DND-41 (cell line): ENCODE data around the gene HSPBAP1.

Source experiments
- ATAC-seq: fragments of 200-7000 bp; cut with Tn5 transposase; 3 replicates; pipeline ENCODE4 v1.9.1; 2021; ENCODE audit warnings: low read depth; ENCODE audit not compliant: insufficient read depth
- DNase-seq: peaks from one replicate; pipeline ENCODE4 v3.0.0-alpha.2; 2020
- H2AFZ ChIP-seq: 2 replicates; pipeline ENCODE4 v1.6.0; 2012; ENCODE audit warnings: low read depth, low read length
- H3K27ac ChIP-seq: 2 replicates; pipeline ENCODE4 v1.5.1; 2012; ENCODE audit warnings: low read length, inconsistent platforms
- H3K27me3 ChIP-seq: fragments of 200-600 bp; sonication (generic); 2 replicates; pipeline ENCODE4 v1.6.0; 2012; ENCODE audit warnings: low read length, mild to moderate bottlenecking, inconsistent platforms; ENCODE audit not compliant: insufficient read depth, poor library complexity
- H3K36me3 ChIP-seq: 2 replicates; pipeline ENCODE4 v1.5.1; 2012; ENCODE audit warnings: low read length, inconsistent platforms; ENCODE audit not compliant: insufficient read depth
- H3K4me1 ChIP-seq: 2 replicates; pipeline ENCODE4 v1.5.1; 2012; ENCODE audit warnings: mild to moderate bottlenecking, low read length; ENCODE audit not compliant: insufficient read depth
- H3K4me2 ChIP-seq: 2 replicates; pipeline ENCODE4 v1.6.0; 2012; ENCODE audit warnings: mild to moderate bottlenecking, moderate library complexity, low read length, inconsistent platforms; ENCODE audit not compliant: insufficient read depth
- H3K4me3 ChIP-seq, 2 experiments: fragments of 200-600 bp in 1 of 2; shearing (Covaris generic) in 1 of 2; 2 replicates each; pipeline ENCODE4 v1.5.1; 2012 to 2016; ENCODE audit warnings: inconsistent platforms in 2 of 2, low read length in 2 of 2, mild to moderate bottlenecking in 2 of 2, low read depth in 1 of 2, moderate library complexity in 1 of 2
- H3K79me2 ChIP-seq: 2 replicates; pipeline ENCODE4 v1.6.0; 2012; ENCODE audit warnings: low read length, inconsistent platforms; ENCODE audit not compliant: insufficient read depth
- H3K9ac ChIP-seq: 2 replicates; pipeline ENCODE4 v1.6.0; 2012; ENCODE audit warnings: low read depth, mild to moderate bottlenecking, inconsistent platforms, low read length, moderate library complexity
- H3K9me3 ChIP-seq: 2 replicates; pipeline ENCODE4 v1.5.1; 2012; ENCODE audit warnings: low read length, moderate library complexity, mild to moderate bottlenecking, inconsistent platforms; ENCODE audit not compliant: insufficient read depth, severe bottlenecking
- H4K20me1 ChIP-seq: 2 replicates; pipeline ENCODE4 v1.6.0; 2012; ENCODE audit warnings: low read length; ENCODE audit not compliant: insufficient read depth
- EZH2 ChIP-seq: IDR thresholded peaks from 3 replicates; pipeline ENCODE4 v1.6.1; 2012; ENCODE audit warnings: borderline replicate concordance, low read depth, mild to moderate bottlenecking, moderate library complexity, low read length, inconsistent platforms; ENCODE audit not compliant: severe bottlenecking
- TF ChIP-seq, protein P1 (sequence below): IDR thresholded peaks from 2 replicates; pipeline ENCODE4 v1.5.1; 2012; ENCODE audit warnings: borderline replicate concordance, low read length, moderate library complexity, mild to moderate bottlenecking; ENCODE audit not compliant: poor library complexity, severe bottlenecking; ENCODE audit errors: extremely low read depth

The HSPBAP1 gene

DNA sequence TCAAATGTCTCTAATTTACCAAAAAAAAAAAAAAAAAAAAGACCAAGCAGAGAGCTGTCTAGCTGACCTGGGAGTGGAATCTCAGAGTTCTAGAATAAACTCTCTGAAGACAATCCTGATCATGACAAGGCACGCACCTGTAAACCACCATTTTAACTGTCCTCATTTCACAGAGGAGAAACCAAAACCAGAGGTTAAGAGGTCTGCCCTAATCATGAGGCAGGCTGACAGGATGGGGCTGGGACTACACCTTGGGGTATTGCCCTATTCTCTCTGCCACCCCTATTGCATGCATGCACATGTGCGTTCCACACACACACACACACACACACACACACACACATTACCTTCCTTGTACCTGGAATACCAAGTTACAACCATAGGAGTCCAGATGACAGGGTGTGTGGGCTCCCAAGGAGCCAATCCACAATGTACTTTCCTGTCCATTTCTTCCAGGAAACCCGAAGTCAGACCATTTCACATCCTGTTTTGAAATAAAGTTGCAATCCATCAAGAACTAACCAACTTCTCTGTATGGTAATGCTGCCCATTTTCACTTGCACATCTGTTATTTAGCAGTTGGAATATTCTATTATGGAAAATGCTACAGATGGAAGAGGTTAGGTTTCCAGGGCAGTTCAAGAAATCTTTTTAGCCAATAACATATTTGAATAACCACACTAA, 34.6 kb downstream of the HSPBAP1 start:
- no peak overlapping the region for H3K27ac ChIP-seq
- H3K36me3 ChIP-seq: peaks cover 22% of the 10 kb centered on the region; the same call in 1 of the 2 replicates
- ATAC-seq (peak; percentile 40; the same call in 1 of the 3 replicates), DNase-seq (no peak)
- H3K4me3 ChIP-seq: no peak overlapping the region
- no peak overlapping the region for H3K4me2 ChIP-seq
- H4K20me1 ChIP-seq: no peaks in the 10 kb centered on the region
- H3K4me1 ChIP-seq: no peaks in the 10 kb centered on the region
- TF ChIP-seq, protein P1, sequence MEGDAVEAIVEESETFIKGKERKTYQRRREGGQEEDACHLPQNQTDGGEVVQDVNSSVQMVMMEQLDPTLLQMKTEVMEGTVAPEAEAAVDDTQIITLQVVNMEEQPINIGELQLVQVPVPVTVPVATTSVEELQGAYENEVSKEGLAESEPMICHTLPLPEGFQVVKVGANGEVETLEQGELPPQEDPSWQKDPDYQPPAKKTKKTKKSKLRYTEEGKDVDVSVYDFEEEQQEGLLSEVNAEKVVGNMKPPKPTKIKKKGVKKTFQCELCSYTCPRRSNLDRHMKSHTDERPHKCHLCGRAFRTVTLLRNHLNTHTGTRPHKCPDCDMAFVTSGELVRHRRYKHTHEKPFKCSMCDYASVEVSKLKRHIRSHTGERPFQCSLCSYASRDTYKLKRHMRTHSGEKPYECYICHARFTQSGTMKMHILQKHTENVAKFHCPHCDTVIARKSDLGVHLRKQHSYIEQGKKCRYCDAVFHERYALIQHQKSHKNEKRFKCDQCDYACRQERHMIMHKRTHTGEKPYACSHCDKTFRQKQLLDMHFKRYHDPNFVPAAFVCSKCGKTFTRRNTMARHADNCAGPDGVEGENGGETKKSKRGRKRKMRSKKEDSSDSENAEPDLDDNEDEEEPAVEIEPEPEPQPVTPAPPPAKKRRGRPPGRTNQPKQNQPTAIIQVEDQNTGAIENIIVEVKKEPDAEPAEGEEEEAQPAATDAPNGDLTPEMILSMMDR: no peak
- TF ChIP-seq EZH2: no peak
- H3K9ac ChIP-seq: no peak overlapping the region
- H3K27me3 ChIP-seq: no peaks in the 10 kb centered on the region
- no peak overlapping the region for H2AFZ ChIP-seq
- H3K9me3 ChIP-seq: no peaks in the 10 kb centered on the region
- H3K79me2 ChIP-seq: no peaks in the 10 kb centered on the region

DNA sequence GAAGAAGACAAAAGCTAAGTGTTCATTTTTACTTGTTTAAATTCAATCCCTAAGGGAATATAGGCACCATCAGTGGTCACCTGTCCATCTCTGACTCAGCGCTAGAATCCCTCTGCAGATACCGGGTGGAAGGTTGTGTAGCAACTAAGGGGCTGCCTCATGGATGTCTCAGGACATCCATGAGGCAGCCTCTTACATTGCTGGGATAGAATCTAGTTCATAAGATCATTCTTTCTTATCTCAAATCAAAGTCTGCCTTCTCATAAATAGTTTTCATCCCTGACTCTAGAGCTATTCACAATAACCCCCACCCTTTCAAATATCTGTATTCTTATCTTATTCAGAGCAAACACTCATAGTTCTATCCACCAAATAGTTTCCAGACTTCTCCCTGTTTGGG, 38.1 kb downstream of the HSPBAP1 start:
- H3K4me1 ChIP-seq: no peaks in the 10 kb centered on the region
- H3K9me3 ChIP-seq: no peaks in the 10 kb centered on the region
- no peak overlapping the region for H3K4me3 ChIP-seq
- H4K20me1 ChIP-seq: no peaks in the 10 kb centered on the region
- ATAC-seq (no peak), DNase-seq (no peak)
- no peak overlapping the region for H2AFZ ChIP-seq
- no peaks in the 10 kb centered on the region for H3K27me3 ChIP-seq
- no peak overlapping the region for H3K27ac ChIP-seq
- no peaks in the 10 kb centered on the region for H3K79me2 ChIP-seq
- peaks cover 24% of the 10 kb centered on the region; the same call in 1 of the 2 replicates for H3K36me3 ChIP-seq
- TF ChIP-seq, protein P1: no peak
- no peak for TF ChIP-seq EZH2
- no peak overlapping the region for H3K4me2 ChIP-seq
- no peak overlapping the region for H3K9ac ChIP-seq

DNA sequence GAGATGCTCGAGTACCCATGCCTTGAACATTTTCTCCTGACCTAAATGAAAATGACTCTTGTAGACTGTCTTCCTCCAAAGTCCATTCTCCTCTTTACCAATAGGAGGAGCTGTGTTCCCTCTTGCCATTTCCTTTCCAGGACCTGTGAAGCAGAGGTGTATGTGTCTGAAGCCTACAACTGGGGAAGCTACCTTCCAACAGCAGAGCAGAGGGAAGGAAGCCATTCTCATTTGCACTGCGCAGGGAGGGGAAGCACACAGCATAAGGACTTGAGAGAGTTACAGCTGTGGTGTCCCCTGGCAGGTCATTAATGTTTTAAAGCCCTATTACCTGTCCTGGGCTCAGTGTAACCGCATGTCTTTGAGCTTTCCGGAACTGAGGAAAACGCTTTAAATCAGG, 38.7 kb downstream of the HSPBAP1 start:
- H3K36me3 ChIP-seq: peaks cover 24% of the 10 kb centered on the region; the same call in 1 of the 2 replicates
- no peaks in the 10 kb centered on the region for H3K9me3 ChIP-seq
- no peak for TF ChIP-seq EZH2
- TF ChIP-seq, protein P1: peak; percentile 87
- H3K27me3 ChIP-seq: no peaks in the 10 kb centered on the region
- no peak overlapping the region for H3K4me3 ChIP-seq
- no peak overlapping the region for H2AFZ ChIP-seq
- no peaks in the 10 kb centered on the region for H3K4me1 ChIP-seq
- no peak overlapping the region for H3K4me2 ChIP-seq
- ATAC-seq: peak; percentile 91
- no peaks in the 10 kb centered on the region for H4K20me1 ChIP-seq
- H3K79me2 ChIP-seq: no peaks in the 10 kb centered on the region
- DNase-seq: peak; percentile 16
- H3K27ac ChIP-seq: no peak overlapping the region
- H3K9ac ChIP-seq: no peak overlapping the region
